A549 (cell line): ENCODE results near the gene SPATA16.

Experiments
- CTCF ChIP-seq: fragments of >200 bp; sonication (Bioruptor Twin); formaldehyde crosslinking; IDR thresholded peaks from 3 replicates; pipeline ENCODE4 v1.5.1; 2016
- EP300 ChIP-seq, 2 experiments: fragments of >200 bp; sonication (Bioruptor Twin); formaldehyde crosslinking; IDR thresholded peaks; 2 replicates in 1 of 2; 3 replicates in 1 of 2; pipeline ENCODE4 v1.6.1; 2016 to 2017
- HES2 ChIP-seq: fragments of >200 bp; sonication (Bioruptor Twin); formaldehyde crosslinking; IDR thresholded peaks from 2 replicates; pipeline ENCODE4 v1.6.1; 2016
- KDM1A ChIP-seq: fragments of 200-600 bp; sonication (generic); IDR thresholded peaks from 2 replicates; pipeline ENCODE4 v1.6.1; 2016; ENCODE audit warnings: low read depth, mild to moderate bottlenecking
- MAFK ChIP-seq: fragments of 450-650 bp; IDR thresholded peaks from 2 replicates; pipeline ENCODE4 v1.6.1; 2014; ENCODE audit not compliant: partially characterized antibody
- MAX ChIP-seq: IDR thresholded peaks from 2 replicates; pipeline ENCODE4 v1.6.1; 2012
- MAZ ChIP-seq: fragments of 150-350 bp; IDR thresholded peaks from 2 replicates; pipeline ENCODE4 v1.6.1; 2014; ENCODE audit warnings: antibody characterized with exemption, low read depth, low read length, borderline replicate concordance
- POLR2A ChIP-seq: IDR thresholded peaks from 2 replicates; pipeline ENCODE4 v1.6.1; 2012; ENCODE audit warnings: mild to moderate bottlenecking, low read length
- RAD21 ChIP-seq, 2 experiments: fragments of >200 bp in 1 of 2; sonication (Bioruptor Twin) in 1 of 2; formaldehyde crosslinking in 1 of 2; IDR thresholded peaks in 1 of 2; conservative IDR thresholded peaks in 1 of 2; 2 replicates in 1 of 2; 3 replicates in 1 of 2; pipeline ENCODE4 v1.6.1; 2012 to 2018; ENCODE audit warnings: inconsistent platforms in 1 of 2
- REST ChIP-seq: fragments of 200-600 bp; sonication (generic); IDR thresholded peaks from 2 replicates; pipeline ENCODE4 v1.6.1; 2016; ENCODE audit warnings: antibody characterized with exemption, mild to moderate bottlenecking, moderate library complexity
- RFX5 ChIP-seq: fragments of 450-650 bp; IDR thresholded peaks from 2 replicates; pipeline ENCODE4 v1.7.1; 2014; ENCODE audit warnings: antibody characterized with exemption, mild to moderate bottlenecking, moderate library complexity
- ZC3H11A ChIP-seq: fragments of 450-650 bp; IDR thresholded peaks from 2 replicates; pipeline ENCODE4 v1.6.1; 2014; ENCODE audit warnings: antibody characterized with exemption, mild to moderate bottlenecking

GRCh38 chr3:172974969-172975368, 166.1 kb downstream of the SPATA16 start:
- TF ChIP-seq CTCF (no peak), RAD21 (conservative IDR thresholded peaks at IDR 0.05 in 1 of 2, IDR thresholded peaks at IDR 0.05 in 1 of 2) (no peak), MAX (no peak), MAFK (peak; percentile 82), HES2 (no peak), RFX5 (no peak), ZC3H11A (no peak), MAZ (no peak), POLR2A (no peak), EP300 (IDR thresholded peaks at IDR 0.05) (no peak), REST (no peak), KDM1A (no peak)
